Liver (tissue), 9 donors: ENCODE data around the gene FIBCD1. TPM values are rescaled to one million over a fixed set of nuclear protein-coding genes. Genes with fewer than 3 reads are reported as not detected.

Source experiments
- DNase-seq: peaks from one replicate; pipeline ENCODE4 v3.0.0-alpha.2; 2017; ENCODE audit warnings: low spot score
- H3K27ac ChIP-seq, 2 donors: one replicate each; pipeline ENCODE4 v1.7.0; 2013; ENCODE audit warnings: inconsistent platforms in 2 of 2, low read length in 2 of 2, control low read depth in 1 of 2, low read depth in 1 of 2, mild to moderate bottlenecking in 1 of 2
- H3K27me3 ChIP-seq, 4 donors: one replicate each; pipeline versions ENCODE4 v1.6.1 to v1.7.0; 2013; ENCODE audit warnings: low read length in 3 of 4, inconsistent platforms in 1 of 4, mild to moderate bottlenecking in 1 of 4, moderate library complexity in 1 of 4; ENCODE audit not compliant: control insufficient read depth in 4 of 4, insufficient read depth in 4 of 4
- H3K36me3 ChIP-seq, 4 donors: one replicate each; pipeline versions ENCODE4 v1.6.1 to v1.7.0; 2013; ENCODE audit warnings: low read length in 3 of 4, mild to moderate bottlenecking in 3 of 4, low read depth in 1 of 4, moderate library complexity in 1 of 4; ENCODE audit not compliant: control insufficient read depth in 4 of 4, insufficient read depth in 3 of 4
- H3K4me1 ChIP-seq, 4 donors: one replicate each; pipeline versions ENCODE4 v1.6.1 to v1.7.0; 2013; ENCODE audit warnings: low read length in 3 of 4, mild to moderate bottlenecking in 3 of 4, moderate library complexity in 1 of 4; ENCODE audit not compliant: control insufficient read depth in 4 of 4, insufficient read depth in 4 of 4
- H3K4me3 ChIP-seq, 3 donors: one replicate each; pipeline versions ENCODE4 v1.6.1 to v1.7.0; 2013; ENCODE audit warnings: low read length in 3 of 3, control low read depth in 1 of 3, low read depth in 1 of 3, mild to moderate bottlenecking in 1 of 3
- H3K9ac ChIP-seq, 2 donors: one replicate each; pipeline ENCODE4 v1.7.0; 2013; ENCODE audit warnings: low read length in 2 of 2, mild to moderate bottlenecking in 2 of 2, moderate library complexity in 2 of 2, control low read depth in 1 of 2, low read depth in 1 of 2
- H3K9me3 ChIP-seq, 4 donors: one replicate each; pipeline versions ENCODE4 v1.6.1 to v1.7.0; 2013; ENCODE audit warnings: low read length in 3 of 4; ENCODE audit not compliant: control insufficient read depth in 4 of 4
- CTCF ChIP-seq: fragments of 150-350 bp; IDR thresholded peaks from 2 replicates; pipeline ENCODE4 v1.5.1; 2017; ENCODE audit warnings: improper control_type of control experiment, low read depth, low read length; ENCODE audit not compliant: missing input control
- EGR1 ChIP-seq, 2 donors: IDR thresholded peaks; 2 replicates each; pipeline ENCODE4 v1.6.1; 2016 to 2018; ENCODE audit warnings: antibody characterized with exemption in 2 of 2, low read depth in 2 of 2
- FOXA1 ChIP-seq: IDR thresholded peaks from 2 replicates; pipeline ENCODE4 v1.6.1; 2016; ENCODE audit warnings: antibody characterized with exemption
- FOXA2 ChIP-seq: IDR thresholded peaks from 2 replicates; pipeline ENCODE4 v1.6.1; 2016; ENCODE audit warnings: antibody characterized with exemption
- GABPA ChIP-seq, 2 donors: IDR thresholded peaks in 1 of 2; conservative IDR thresholded peaks in 1 of 2; 2 replicates each; pipeline ENCODE4 v1.6.1; 2016; ENCODE audit warnings: antibody characterized with exemption in 2 of 2, mild to moderate bottlenecking in 1 of 2, moderate library complexity in 1 of 2
- HNF4A ChIP-seq, 2 donors: conservative IDR thresholded peaks; 2 replicates each; pipeline ENCODE4 v1.6.1; 2016; ENCODE audit warnings: antibody characterized with exemption in 2 of 2, mild to moderate bottlenecking in 2 of 2
- HNF4G ChIP-seq: IDR thresholded peaks from 2 replicates; pipeline ENCODE4 v1.6.1; 2016; ENCODE audit warnings: antibody characterized with exemption
- JUND ChIP-seq, 2 donors: IDR thresholded peaks; 2 replicates each; pipeline ENCODE4 v1.6.1; 2016; ENCODE audit warnings: antibody characterized with exemption in 2 of 2
- MAX ChIP-seq: IDR thresholded peaks from 2 replicates; pipeline ENCODE4 v1.6.1; 2016; ENCODE audit warnings: antibody characterized with exemption
- NR2F2 ChIP-seq: IDR thresholded peaks from 2 replicates; pipeline ENCODE4 v1.6.1; 2016; ENCODE audit warnings: antibody characterized with exemption
- RAD21 ChIP-seq, 2 donors: IDR thresholded peaks; 2 replicates each; pipeline ENCODE4 v1.6.1; 2016; ENCODE audit warnings: antibody characterized with exemption in 2 of 2, mild to moderate bottlenecking in 2 of 2
- RXRA ChIP-seq, 2 donors: IDR thresholded peaks; 2 replicates each; pipeline ENCODE4 v1.6.1; 2017 to 2018; ENCODE audit warnings: antibody characterized with exemption in 2 of 2, mild to moderate bottlenecking in 1 of 2
- SP1 ChIP-seq: IDR thresholded peaks from 2 replicates; pipeline ENCODE4 v1.6.1; 2018; ENCODE audit warnings: antibody characterized with exemption, mild to moderate bottlenecking
- TAF1 ChIP-seq: conservative IDR thresholded peaks from 2 replicates; pipeline ENCODE4 v1.6.1; 2016; ENCODE audit warnings: antibody characterized with exemption, mild to moderate bottlenecking
- YY1 ChIP-seq: IDR thresholded peaks from 2 replicates; pipeline ENCODE4 v1.6.1; 2016; ENCODE audit warnings: antibody characterized with exemption, mild to moderate bottlenecking
- ZBTB33 ChIP-seq: IDR thresholded peaks from 2 replicates; pipeline ENCODE4 v1.6.1; 2016; ENCODE audit warnings: antibody characterized with exemption
- WGBS: extraction: QIAGEN DNeasy Blood & Tissue Kit; methylation state at CpG from one replicate; pipeline ENCODE4 v1.1.7; 2013; 5-methylcytosine and 5-hydroxymethylcytosine counted together
- polyA plus RNA-seq, 2 donors: library from polyadenylated mRNA; stranded (reverse) in 1 of 2; unstranded in 1 of 2; fragments of 200-250 nt in 1 of 2; fragments of >200 nt in 1 of 2; fragmentation: Nextera tagmentation in 1 of 2; extraction: Ambion mirVana in 1 of 2; gene quantifications; one replicate each; pipeline versions ENCODE4 v1.2.1 to v1.2.3, GENCODE V29; 2013 to 2015
- total RNA-seq, 2 donors: library from RNA; depleted of rRNA; stranded (reverse); fragments of >200 nt; gene quantifications; one replicate each; pipeline ENCODE4 v1.2.3, GENCODE V29; 2014
- TF ChIP-seq, protein P1 (sequence below): IDR thresholded peaks from 2 replicates; pipeline ENCODE4 v1.6.1; 2016; ENCODE audit warnings: antibody characterized with exemption, mild to moderate bottlenecking
- donor health status: healthy.
- donor health status: healthy.
- donor health status: healthy.
- donor health status: healthy.
- donor health status: healthy.

Gene FIBCD1
- total and polyA plus RNA-seq, 4 donors = not detected

GRCh38 chr9:130950039-130950311, 10.9 kb upstream of the FIBCD1 start (continued):
- TF ChIP-seq MAX = no peak
- no peak for TF ChIP-seq GABPA (IDR thresholded peaks at IDR 0.05 in 1 of 2, conservative IDR thresholded peaks at IDR 0.05 in 1 of 2)

- TF ChIP-seq FOXA1 (no peak), HNF4A (conservative IDR thresholded peaks at IDR 0.05) (no peak)
- no peak overlapping the region for H3K4me3 ChIP-seq
- peaks cover 0 to 5% (median 2%) of the 10 kb centered on the region in 4 donors for H3K9me3 ChIP-seq
Observed at GRCh38 chr9:130949188-130950038, 10.4 kb upstream of the FIBCD1 start.

GRCh38 chr9:130948266-130948665, 9.2 kb upstream of the FIBCD1 start:
- no peaks in the 10 kb centered on the region for H3K4me1 ChIP-seq
- TF ChIP-seq FOXA1 = no peak
- no peak for TF ChIP-seq EGR1 (IDR thresholded peaks at IDR 0.05; ENCODE audit: low read depth in 2 of 2)
- no peak for TF ChIP-seq RXRA (IDR thresholded peaks at IDR 0.05)
- H3K9me3 ChIP-seq = peaks cover 0 to 5% (median 2%) of the 10 kb centered on the region in 4 donors
- H3K27ac ChIP-seq = no peak overlapping the region
- 50% methylated on average over 8 of the region's 8 CpGs for WGBS
- no peaks in the 10 kb centered on the region for H3K36me3 ChIP-seq
- H3K9ac ChIP-seq = no peak overlapping the region
- H3K4me3 ChIP-seq = no peak overlapping the region
- H3K27me3 ChIP-seq = peaks cover 0 to 12% (median 2%) of the 10 kb centered on the region in 4 donors
- DNase-seq = no peak

More at GRCh38 chr9:130949188-130950038, 10.4 kb upstream of the FIBCD1 start:
- no peaks in the 10 kb centered on the region for H3K4me1 ChIP-seq
- H3K9ac ChIP-seq = no peak overlapping the region
- peaks cover 0 to 12% (median 2%) of the 10 kb centered on the region in 4 donors for H3K27me3 ChIP-seq
- H3K36me3 ChIP-seq = no peaks in the 10 kb centered on the region
- DNase-seq = no peak
- WGBS = 70% methylated on average over 8 of the region's 8 CpGs
- H3K27ac ChIP-seq = no peak overlapping the region

DNA sequence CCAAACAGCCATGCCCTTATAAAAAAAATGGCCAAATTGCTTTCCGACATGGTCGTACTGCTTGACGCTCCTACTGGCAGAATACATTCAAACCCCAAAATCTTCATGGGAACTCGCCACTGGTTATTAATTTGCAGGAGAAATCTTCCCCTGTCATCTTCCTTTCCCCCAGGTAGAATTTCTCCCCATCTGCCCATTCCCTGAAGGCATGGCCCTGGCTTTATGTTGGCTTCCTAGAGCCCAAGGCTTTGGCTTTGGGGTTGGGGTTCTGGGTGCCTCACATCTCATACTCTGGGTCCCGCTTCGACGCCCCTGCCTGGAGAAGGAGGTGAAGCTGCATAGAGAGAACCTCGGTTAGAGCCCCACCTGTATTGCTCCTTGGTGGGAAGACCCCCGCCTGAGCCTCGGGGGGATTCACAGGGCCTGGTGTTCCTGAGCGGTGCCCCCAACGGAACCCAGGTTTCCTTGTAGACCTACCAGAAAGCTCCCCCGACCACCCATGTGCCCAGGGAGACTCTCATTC, 8.6 kb upstream of the FIBCD1 start:
- no peak overlapping the region for H3K9ac ChIP-seq
- TF ChIP-seq NR2F2 (no peak), HNF4G (no peak), EGR1 (IDR thresholded peaks at IDR 0.05; ENCODE audit: low read depth in 2 of 2) (no peak), FOXA1 (no peak), GABPA (IDR thresholded peaks at IDR 0.05 in 1 of 2, conservative IDR thresholded peaks at IDR 0.05 in 1 of 2) (no peak), RAD21 (IDR thresholded peaks at IDR 0.05) (no peak), SP1 (no peak), JUND (IDR thresholded peaks at IDR 0.05) (no peak), RXRA (IDR thresholded peaks at IDR 0.05) (no peak), CTCF (no peak), FOXA2 (no peak), HNF4A (conservative IDR thresholded peaks at IDR 0.05) (no peak), YY1 (no peak), TAF1 (no peak), ZBTB33 (no peak)
- TF ChIP-seq, protein P1, sequence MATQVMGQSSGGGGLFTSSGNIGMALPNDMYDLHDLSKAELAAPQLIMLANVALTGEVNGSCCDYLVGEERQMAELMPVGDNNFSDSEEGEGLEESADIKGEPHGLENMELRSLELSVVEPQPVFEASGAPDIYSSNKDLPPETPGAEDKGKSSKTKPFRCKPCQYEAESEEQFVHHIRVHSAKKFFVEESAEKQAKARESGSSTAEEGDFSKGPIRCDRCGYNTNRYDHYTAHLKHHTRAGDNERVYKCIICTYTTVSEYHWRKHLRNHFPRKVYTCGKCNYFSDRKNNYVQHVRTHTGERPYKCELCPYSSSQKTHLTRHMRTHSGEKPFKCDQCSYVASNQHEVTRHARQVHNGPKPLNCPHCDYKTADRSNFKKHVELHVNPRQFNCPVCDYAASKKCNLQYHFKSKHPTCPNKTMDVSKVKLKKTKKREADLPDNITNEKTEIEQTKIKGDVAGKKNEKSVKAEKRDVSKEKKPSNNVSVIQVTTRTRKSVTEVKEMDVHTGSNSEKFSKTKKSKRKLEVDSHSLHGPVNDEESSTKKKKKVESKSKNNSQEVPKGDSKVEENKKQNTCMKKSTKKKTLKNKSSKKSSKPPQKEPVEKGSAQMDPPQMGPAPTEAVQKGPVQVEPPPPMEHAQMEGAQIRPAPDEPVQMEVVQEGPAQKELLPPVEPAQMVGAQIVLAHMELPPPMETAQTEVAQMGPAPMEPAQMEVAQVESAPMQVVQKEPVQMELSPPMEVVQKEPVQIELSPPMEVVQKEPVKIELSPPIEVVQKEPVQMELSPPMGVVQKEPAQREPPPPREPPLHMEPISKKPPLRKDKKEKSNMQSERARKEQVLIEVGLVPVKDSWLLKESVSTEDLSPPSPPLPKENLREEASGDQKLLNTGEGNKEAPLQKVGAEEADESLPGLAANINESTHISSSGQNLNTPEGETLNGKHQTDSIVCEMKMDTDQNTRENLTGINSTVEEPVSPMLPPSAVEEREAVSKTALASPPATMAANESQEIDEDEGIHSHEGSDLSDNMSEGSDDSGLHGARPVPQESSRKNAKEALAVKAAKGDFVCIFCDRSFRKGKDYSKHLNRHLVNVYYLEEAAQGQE = no peak
- no peak for DNase-seq
- WGBS = 67% methylated on average over 13 of the region's 13 CpGs
- H3K9me3 ChIP-seq = peaks cover 0 to 5% (median 2%) of the 10 kb centered on the region in 4 donors
- H3K27ac ChIP-seq = no peak overlapping the region
- H3K36me3 ChIP-seq = no peaks in the 10 kb centered on the region
- H3K4me3 ChIP-seq = no peak overlapping the region
- no peaks in the 10 kb centered on the region for H3K4me1 ChIP-seq
- peaks cover 0 to 15% (median 2%) of the 10 kb centered on the region in 4 donors for H3K27me3 ChIP-seq
